HepG2 (cell line): ENCODE data around the gene DHX30. TPM values are rescaled to one million over a fixed set of nuclear protein-coding genes. Genes with fewer than 3 reads are reported as not detected.

Source experiments
- ATAC-seq: fragments of 200-7000 bp; cut with Tn5 transposase; 3 replicates; pipeline ENCODE4 v1.9.1; 2020; ENCODE audit warnings: mild to moderate bottlenecking, moderate library complexity
- BruUV-seq: library from RNA; stranded (reverse); fragments of 400-500 nt; replicated peaks from 2 replicates; lab custom pipeline; 2021; lab: Mats Ljungman, UMichigan
- CTCF ChIA-PET: fragments of 300-600 bp; formaldehyde crosslinking; extraction: SDS; loops from one replicate; lab custom pipeline; 2021; ENCODE audit warnings: low total read pairs, inconsistent platforms, low intra/inter-chr PET ratio; lab: Yijun Ruan, JAX
- POLR2A ChIA-PET: fragments of 350-600 bp; sonication (Branson Sonifier 250); formaldehyde crosslinking; loops from one replicate; lab custom pipeline; 2020; ENCODE audit warnings: antibody characterized with exemption, inconsistent platforms; lab: Yijun Ruan, JAX
- DNase-seq: peaks from one replicate; pipeline ENCODE4 v3.0.0-alpha.2; 2015; ENCODE audit warnings: low spot score
- FAIRE-seq: peaks from 3 replicates; lab custom pipeline; 2011; peaks lifted over from hg19 to GRCh38; lab: Jason Lieb, UNC
- H2AFZ ChIP-seq: one replicate; pipeline ENCODE4 v1.6.1; 2011; ENCODE audit warnings: low read length, inconsistent platforms
- H3K27ac ChIP-seq: fragments of 300-600 bp; 3 replicates; pipeline ENCODE4 v1.8.0; 2011; ENCODE audit warnings: mixed run types, mild to moderate bottlenecking, mixed read lengths, low read length, inconsistent platforms; ENCODE audit not compliant: insufficient read depth; ENCODE audit errors: extremely low read length
- H3K27me3 ChIP-seq, 2 experiments: fragments of 200-600 bp in 1 of 2; 2 replicates in 1 of 2; 3 replicates in 1 of 2; pipeline versions ENCODE4 v1.6.0 to v1.8.0; 2011; ENCODE audit warnings: low read length in 2 of 2, mild to moderate bottlenecking in 2 of 2, moderate library complexity in 2 of 2, inconsistent platforms in 1 of 2; ENCODE audit not compliant: insufficient read depth in 2 of 2, control insufficient read depth in 1 of 2
- H3K36me3 ChIP-seq, 2 experiments: fragments of 200-600 bp in 1 of 2; replicated peaks in 1 of 2; 2 replicates in 1 of 2; 3 replicates in 1 of 2; pipeline versions ENCODE4 v1.5.1 to v1.8.0; 2011; ENCODE audit warnings: low read length in 2 of 2, inconsistent platforms in 1 of 2; ENCODE audit not compliant: insufficient read depth in 2 of 2, control insufficient read depth in 1 of 2
- H3K4me1 ChIP-seq: 2 replicates; pipeline ENCODE4 v1.5.1; 2012; ENCODE audit warnings: low read length, inconsistent platforms; ENCODE audit not compliant: insufficient read depth
- H3K4me2 ChIP-seq: 2 replicates; pipeline ENCODE4 v1.6.0; 2011; ENCODE audit warnings: low read depth, low read length, inconsistent platforms
- H3K4me3 ChIP-seq, 3 experiments: fragments of 200-600 bp in 1 of 3; sonication (generic), shearing (Covaris generic) in 1 of 3; replicated peaks in 1 of 3; 2 replicates each; pipeline ENCODE4 v1.5.1; 2011 to 2016; ENCODE audit warnings: low read length in 3 of 3, inconsistent platforms in 2 of 3, low read depth in 2 of 3, mild to moderate bottlenecking in 2 of 3, control low read depth in 1 of 3, mixed read lengths in 1 of 3; ENCODE audit not compliant: insufficient read depth in 1 of 3
- H3K79me2 ChIP-seq: one replicate; pipeline ENCODE4 v1.6.1; 2011; ENCODE audit warnings: low read length, inconsistent platforms; ENCODE audit not compliant: insufficient read depth
- H3K9ac ChIP-seq: 2 replicates; pipeline ENCODE4 v1.6.0; 2011; ENCODE audit warnings: mild to moderate bottlenecking, low read depth, low read length, inconsistent platforms; ENCODE audit not compliant: insufficient read depth
- H3K9me3 ChIP-seq: 2 replicates; pipeline ENCODE4 v1.5.1; 2012; ENCODE audit warnings: mild to moderate bottlenecking, low read length
- H4K20me1 ChIP-seq: 2 replicates; pipeline ENCODE4 v1.6.0; 2011; ENCODE audit warnings: inconsistent platforms, mild to moderate bottlenecking, low read length, moderate library complexity; ENCODE audit not compliant: insufficient read depth
- BHLHE40 ChIP-seq: IDR thresholded peaks from 2 replicates; pipeline ENCODE4 v1.6.1; 2011; ENCODE audit warnings: low read length, improper control_type of control experiment
- CSRNP1 ChIP-seq: sonication (generic); formaldehyde crosslinking; IDR thresholded peaks from 2 replicates; pipeline ENCODE4 v1.8.1; 2023; ENCODE audit warnings: mild to moderate bottlenecking, missing genetic modification reagents
- ZEB1 ChIP-seq: IDR thresholded peaks from 2 replicates; pipeline ENCODE4 v1.6.1; 2012; ENCODE audit warnings: mild to moderate bottlenecking, low read depth, inconsistent platforms; ENCODE audit not compliant: insufficient replicate concordance
- ZNF121 ChIP-seq: sonication (generic); formaldehyde crosslinking; IDR thresholded peaks from 2 replicates; pipeline ENCODE4 v1.5.0; 2020; ENCODE audit warnings: mild to moderate bottlenecking, missing genetic modification reagents
- ZNF281 ChIP-seq: sonication (generic); formaldehyde crosslinking; IDR thresholded peaks from 2 replicates; pipeline ENCODE4 v1.4.0; 2020; ENCODE audit warnings: missing genetic modification reagents, borderline replicate concordance
- ZNF343 ChIP-seq: sonication (generic); formaldehyde crosslinking; IDR thresholded peaks from 2 replicates; pipeline ENCODE4 v1.4.0; 2020; ENCODE audit warnings: mild to moderate bottlenecking, missing genetic modification reagents
- WGBS: methylation state at CpG from one replicate; pipeline ENCODE4 v1.1.6; 2017; ENCODE audit warnings: low lambda C conversion rate; 5-methylcytosine and 5-hydroxymethylcytosine counted together
- in situ Hi-C: cut with HindIII; loops from 2 replicates; pipeline ENCODE4 v1.10.0; 2017; ENCODE audit warnings: low pct_unique_long_range_greater_than_20kb; ENCODE audit not compliant: extremely low pct_ligation_motif_present
- intact Hi-C: fragments of 100-400 bp; cut with micrococcal nuclease; formaldehyde crosslinking; loops from one replicate; pipeline ENCODE4 v1.10.0; 2022; ENCODE audit not compliant: unreplicated experiment
- polyA plus RNA-seq, 8 experiments: library from polyadenylated mRNA; depleted of rRNA in 3 of 8; stranded (reverse) in 7 of 8; unstranded in 1 of 8; fragments of >200 nt; fragmentation: Illumina TruSeq in 4 of 8; extraction: Trizol in 4 of 8; gene quantifications; 2 replicates each; pipeline versions ENCODE4 v1.2.1 to v1.2.3, GENCODE V29; 2011 to 2016; ENCODE audit warnings: low read depth in 4 of 8, missing spikeins in 1 of 8, mixed read lengths in 1 of 8; ENCODE audit not compliant: insufficient read depth in 1 of 8
- total RNA-seq, 5 experiments: library from RNA; depleted of rRNA; stranded (reverse); fragments of >200 nt; fragmentation: Illumina TruSeq; extraction: Trizol; gene quantifications; 2 replicates each; pipeline ENCODE4 v1.2.3, GENCODE V29; 2016; ENCODE audit warnings: low read depth in 1 of 5
- TF ChIP-seq, protein P1 (sequence below): sonication (generic); formaldehyde crosslinking; IDR thresholded peaks from 2 replicates; pipeline ENCODE4 v1.5.0; 2020; ENCODE audit warnings: mild to moderate bottlenecking, missing genetic modification reagents

DHX30 gene
- total and polyA plus RNA-seq, 2 of the 13 experiments (the other 11 are each of a cell fraction or from before 2014, with no cell fraction given): 30.6 to 59.4 TPM

DNA sequence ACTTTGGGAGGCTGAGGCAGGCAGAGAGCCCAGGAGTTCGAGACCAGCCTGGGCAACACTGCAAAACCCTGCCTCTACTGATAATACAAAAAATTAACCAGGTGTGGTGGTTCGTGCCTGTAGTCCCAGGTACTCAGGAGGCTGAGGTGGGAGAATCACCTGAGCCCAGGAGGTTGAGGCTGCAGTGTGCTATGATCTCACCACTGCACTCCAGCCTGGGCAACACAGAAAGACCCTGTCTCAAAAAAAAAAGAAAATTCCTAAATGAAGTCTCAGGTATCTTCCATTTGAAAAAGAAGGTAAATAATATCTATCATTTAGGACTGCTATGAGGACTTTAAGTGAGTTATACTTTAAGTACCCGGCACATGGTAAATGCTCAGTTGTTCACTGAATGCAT is 24.2 kb upstream of the DHX30 start:
- FAIRE-seq (no peak), ATAC-seq (no peak), DNase-seq (no peak)
- Histone ChIP-seq H3K4me3 (peak overlapping the region in 1 of 3 experiments; percentile 94; a peak in 2 of 6 replicates), H3K9me3 (no peaks in the 10 kb centered on the region), H3K79me2 (peaks cover 74% of the 10 kb centered on the region), H3K4me2 (peak overlapping the region; percentile 76), H3K36me3 (no peaks in the 10 kb centered on the region), H4K20me1 (peaks cover 37% of the 10 kb centered on the region), H3K27me3 (no peaks in the 10 kb centered on the region; a peak in 1 of 5 replicates), H3K27ac (no peak overlapping the region), H3K4me1 (peaks cover 43% of the 10 kb centered on the region), H3K9ac (peak overlapping the region; percentile 99; the same call in 1 of the 2 replicates), H2AFZ (no peak overlapping the region)
- in situ Hi-C loops: no loop called here
- ChIA-PET POLR2A (no interaction called here), CTCF (no interaction called here)
- TF ChIP-seq ZNF343 (CRISPR knock-in tag) (no peak), ZNF121 (peak; percentile 80)
- TF ChIP-seq, protein P1, sequence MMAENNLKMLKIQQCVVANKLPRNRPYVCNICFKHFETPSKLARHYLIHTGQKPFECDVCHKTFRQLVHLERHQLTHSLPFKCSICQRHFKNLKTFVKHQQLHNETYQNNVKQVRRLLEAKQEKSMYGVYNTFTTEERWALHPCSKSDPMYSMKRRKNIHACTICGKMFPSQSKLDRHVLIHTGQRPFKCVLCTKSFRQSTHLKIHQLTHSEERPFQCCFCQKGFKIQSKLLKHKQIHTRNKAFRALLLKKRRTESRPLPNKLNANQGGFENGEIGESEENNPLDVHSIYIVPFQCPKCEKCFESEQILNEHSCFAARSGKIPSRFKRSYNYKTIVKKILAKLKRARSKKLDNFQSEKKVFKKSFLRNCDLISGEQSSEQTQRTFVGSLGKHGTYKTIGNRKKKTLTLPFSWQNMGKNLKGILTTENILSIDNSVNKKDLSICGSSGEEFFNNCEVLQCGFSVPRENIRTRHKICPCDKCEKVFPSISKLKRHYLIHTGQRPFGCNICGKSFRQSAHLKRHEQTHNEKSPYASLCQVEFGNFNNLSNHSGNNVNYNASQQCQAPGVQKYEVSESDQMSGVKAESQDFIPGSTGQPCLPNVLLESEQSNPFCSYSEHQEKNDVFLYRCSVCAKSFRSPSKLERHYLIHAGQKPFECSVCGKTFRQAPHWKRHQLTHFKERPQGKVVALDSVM: peak; percentile 19; the same call in 1 of the 2 replicates
- intact Hi-C loops: no loop called here
- 96% methylated on average over 3 of the region's 3 CpGs for WGBS
- BruUV-seq: no TSS peak

- FAIRE-seq (no peak), ATAC-seq (peak; percentile 46), DNase-seq (peak; percentile 44)
- TSS peak; percentile 81 for BruUV-seq
- ChIA-PET CTCF (no interaction called here), POLR2A (interaction anchor here (1.9 kb wide), 1 partner anchor 400 kb away, joined by 8 read pairs; the partner anchor contains the start of gene PTPN23)
- Histone ChIP-seq H3K27me3 (no peaks in the 10 kb centered on the region; a peak in 1 of 5 replicates), H2AFZ (no peak overlapping the region), H4K20me1 (peaks cover 25% of the 10 kb centered on the region), H3K4me2 (peak overlapping the region; percentile 76), H3K79me2 (peaks cover 55% of the 10 kb centered on the region), H3K36me3 (no peaks in the 10 kb centered on the region), H3K27ac (peak overlapping the region; percentile 91), H3K9ac (peak overlapping the region; percentile 99), H3K4me1 (peaks cover 47% of the 10 kb centered on the region), H3K4me3 (peak overlapping the region; percentile 80 to 94 (median 88)), H3K9me3 (no peaks in the 10 kb centered on the region)
- intact Hi-C loops: no loop called here
- in situ Hi-C loops: loop anchor here (10.0 kb wide), 1 partner anchor 356 kb away; no protein-coding TSS in a partner anchor
- WGBS: under 1% methylated on average over 21 of the region's 54 CpGs
- TF ChIP-seq ZNF281 (CRISPR knock-in tag): peak; percentile 93
- TF ChIP-seq ZEB1: peak; percentile 5
- TF ChIP-seq CSRNP1 (CRISPR knock-in tag): no peak
- TF ChIP-seq BHLHE40: peak; percentile 46
These were observed 21.9 kb upstream of the DHX30 start for GRCh38 chr3:47780741-47781684.
